Panc1 (cell line): ENCODE measurements around the gene DLK2.

ENCODE experiments used
- CTCF ChIP-seq: fragments of 450-650 bp; IDR thresholded peaks from 2 replicates; pipeline ENCODE4 v1.5.1; 2017; ENCODE audit warnings: mild to moderate bottlenecking
- POLR2AphosphoS5 ChIP-seq: IDR thresholded peaks from 2 replicates; pipeline ENCODE4 v1.6.1; 2012; ENCODE audit warnings: mild to moderate bottlenecking, low read depth, low read length, moderate library complexity

- TF ChIP-seq CTCF (no peak), POLR2AphosphoS5 (no peak)
These were observed 26.4 kb upstream of the DLK2 start for GRCh38 chr6:43481591-43482236.
